ENCODE data around the gene FAM3D.

GRCh38 chr3:58621086-58621830 is 45.3 kb downstream of the FAM3D start:
- TF ChIP-seq POLR2A (IDR thresholded peaks at IDR 0.05) (no peak), EP300 (IDR thresholded peaks at IDR 0.05) (no peak), CTCF (IDR thresholded peaks at IDR 0.05) (no peak), POLR2AphosphoS5 (IDR thresholded peaks at IDR 0.05) (no peak)
